Lower leg skin (tissue), 3 donors: ENCODE results near the gene MIGA1.

Source experiments
- POLR2A ChIP-seq, 2 donors: fragments of 450-650 bp; IDR thresholded peaks; one replicate each; pipeline ENCODE4 v1.6.1; 2016 to 2017; ENCODE audit warnings: antibody characterized with exemption in 2 of 2, mild to moderate bottlenecking in 1 of 2, moderate library complexity in 1 of 2
- TF ChIP-seq, protein P1 (sequence below), 3 donors: fragments of 450-650 bp; IDR thresholded peaks; one replicate each; pipeline ENCODE4 v1.5.1; 2016; ENCODE audit warnings: antibody characterized with exemption in 3 of 3, mild to moderate bottlenecking in 3 of 3, moderate library complexity in 2 of 3

DNA sequence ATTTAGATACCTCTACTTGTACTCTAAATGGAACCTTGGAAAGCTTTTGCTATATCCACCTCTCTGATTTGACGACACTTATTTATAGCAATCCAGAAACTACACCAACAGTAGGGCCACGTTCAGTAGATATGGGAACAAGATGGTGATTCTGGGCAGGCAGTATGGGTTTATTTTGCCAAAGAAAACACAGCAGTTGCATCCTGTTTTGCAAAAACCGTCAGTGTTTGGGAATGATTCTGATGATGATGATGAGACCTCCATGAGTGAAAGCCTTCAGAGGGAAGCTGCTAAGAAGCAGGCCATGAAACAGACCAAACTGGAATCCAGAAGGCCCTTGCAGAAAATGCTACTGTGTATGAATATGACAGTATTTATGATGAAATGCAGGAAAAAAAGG lies 67.5 kb downstream of the MIGA1 start:
- TF ChIP-seq, protein P1, sequence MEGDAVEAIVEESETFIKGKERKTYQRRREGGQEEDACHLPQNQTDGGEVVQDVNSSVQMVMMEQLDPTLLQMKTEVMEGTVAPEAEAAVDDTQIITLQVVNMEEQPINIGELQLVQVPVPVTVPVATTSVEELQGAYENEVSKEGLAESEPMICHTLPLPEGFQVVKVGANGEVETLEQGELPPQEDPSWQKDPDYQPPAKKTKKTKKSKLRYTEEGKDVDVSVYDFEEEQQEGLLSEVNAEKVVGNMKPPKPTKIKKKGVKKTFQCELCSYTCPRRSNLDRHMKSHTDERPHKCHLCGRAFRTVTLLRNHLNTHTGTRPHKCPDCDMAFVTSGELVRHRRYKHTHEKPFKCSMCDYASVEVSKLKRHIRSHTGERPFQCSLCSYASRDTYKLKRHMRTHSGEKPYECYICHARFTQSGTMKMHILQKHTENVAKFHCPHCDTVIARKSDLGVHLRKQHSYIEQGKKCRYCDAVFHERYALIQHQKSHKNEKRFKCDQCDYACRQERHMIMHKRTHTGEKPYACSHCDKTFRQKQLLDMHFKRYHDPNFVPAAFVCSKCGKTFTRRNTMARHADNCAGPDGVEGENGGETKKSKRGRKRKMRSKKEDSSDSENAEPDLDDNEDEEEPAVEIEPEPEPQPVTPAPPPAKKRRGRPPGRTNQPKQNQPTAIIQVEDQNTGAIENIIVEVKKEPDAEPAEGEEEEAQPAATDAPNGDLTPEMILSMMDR (IDR thresholded peaks at IDR 0.05): no peak
- TF ChIP-seq POLR2A (IDR thresholded peaks at IDR 0.05): no peak
